Vein endothelial cell (primary cell): ENCODE data around the gene LST1. TPM values are rescaled to one million over a fixed set of nuclear protein-coding genes. Genes with fewer than 3 reads are reported as not detected.
A peak's percentile ranks its signal among the peaks of the same experiment; 100 is the strongest.

Experiments
- small RNA-seq: library from RNA; depleted of rRNA; stranded (forward); fragments of <200 nt; gene quantifications from one replicate; pipeline ENCODE3, GENCODE V24; 2012
- total RNA-seq: library from RNA; depleted of rRNA; stranded (reverse); fragments of >200 nt; gene quantifications from 2 replicates; pipeline ENCODE4 v1.2.3, GENCODE V29; 2012

Gene LST1
- total RNA-seq: 0.48 TPM in 1 of 2 replicates, not detected in the other

DNA sequence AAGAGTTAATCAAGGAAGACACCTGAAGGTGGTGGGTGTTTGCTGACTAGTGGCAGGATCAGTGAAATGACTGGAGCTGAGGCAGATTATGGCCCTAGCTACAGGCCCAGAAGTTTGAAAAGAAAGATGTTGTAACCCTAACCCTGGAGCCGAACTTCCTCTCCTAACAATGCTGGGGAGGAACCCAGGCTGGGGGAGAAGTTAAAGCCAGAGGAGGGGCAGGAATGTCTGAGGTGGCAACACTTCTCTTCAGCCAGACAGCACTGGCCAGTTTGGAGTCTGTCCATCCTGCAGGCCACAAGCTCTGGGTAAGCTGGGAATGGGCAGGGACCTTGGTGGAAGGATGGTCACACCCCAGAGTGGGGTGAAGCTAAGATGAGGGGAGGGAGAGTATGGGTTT lies at the start of gene LST1:
Gene LST1, plus strand, starts transcription at position 270 of the 400 bp plus-strand sequence. CDS start 1,023 bp downstream, outside the sequence.

DNA sequence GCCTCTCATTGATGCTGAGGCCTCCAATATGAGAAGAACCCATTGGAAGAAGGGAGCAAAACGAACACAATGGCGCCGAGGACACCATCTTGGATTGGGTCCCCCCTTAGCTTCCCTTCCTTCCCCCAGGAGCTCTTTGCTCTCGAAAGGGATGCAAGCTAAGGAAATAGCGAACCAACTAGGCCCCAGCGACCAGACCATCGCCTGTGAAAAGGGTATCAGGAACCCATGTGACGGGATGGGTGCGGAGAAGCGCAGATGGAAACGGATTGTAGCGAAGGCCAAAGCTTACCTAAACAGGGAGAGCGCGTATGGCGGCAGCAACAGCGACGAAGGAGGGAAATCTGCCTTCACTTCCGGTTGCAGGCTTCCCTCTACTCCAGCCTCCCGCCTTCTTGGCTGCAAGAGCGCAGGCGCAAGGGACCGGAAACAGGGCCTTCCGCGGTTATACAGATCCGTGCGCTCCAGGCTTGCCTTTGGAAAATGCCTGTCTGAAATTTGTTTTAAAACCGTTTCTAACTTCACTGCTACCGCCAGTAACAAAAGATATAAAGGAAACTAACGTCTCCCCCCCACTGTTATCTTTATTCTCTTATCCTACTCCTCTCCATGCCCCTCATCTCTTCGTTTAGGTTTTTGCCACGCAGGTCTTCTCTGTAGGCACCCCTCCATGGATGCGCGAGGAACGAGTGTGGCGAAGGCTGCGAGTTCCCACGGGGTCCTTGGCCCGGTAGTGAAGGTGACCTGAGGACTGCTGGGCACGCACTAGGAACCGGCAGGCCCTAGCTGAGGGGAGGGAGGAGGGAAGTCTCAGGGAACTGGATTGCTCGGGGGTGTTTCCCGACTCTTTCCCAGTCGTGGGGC lies 44.2 kb upstream of the LST1 start, which contains the start of gene DDX39B:
Gene DDX39B, minus strand, starts transcription at position 346 of the 864 bp plus-strand sequence. CDS start 1,471 bp downstream, outside the sequence.

DNA sequence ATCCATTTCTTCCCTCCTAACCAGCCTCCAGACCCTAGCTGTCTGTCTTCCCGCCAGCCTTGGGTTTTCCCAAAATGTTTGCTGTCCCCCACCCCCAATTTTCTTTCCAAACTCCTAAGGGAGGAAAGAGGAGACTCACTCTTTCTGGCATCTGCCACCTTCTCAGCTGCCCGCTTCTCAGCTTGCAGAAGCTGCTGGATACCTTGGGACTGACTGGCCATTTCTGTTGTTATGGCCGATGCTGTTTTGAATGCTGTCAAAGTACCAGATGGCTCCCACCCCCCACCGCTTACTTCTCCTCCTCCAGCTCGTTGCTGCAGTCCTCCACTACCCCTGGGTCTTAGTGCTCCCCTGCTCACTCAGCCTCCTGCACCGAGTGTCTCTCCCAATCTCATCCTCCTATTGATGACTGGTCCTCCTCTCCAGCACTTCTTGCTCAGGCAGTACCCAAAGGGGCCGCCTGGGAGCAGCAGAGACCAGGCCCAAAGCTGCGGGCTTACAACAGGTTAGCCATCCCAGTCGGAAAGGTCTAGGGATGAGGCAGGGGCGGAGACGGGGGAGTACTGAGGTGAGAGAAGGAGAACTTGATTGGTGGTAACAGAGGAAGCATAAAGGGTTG lies 39.6 kb upstream of the LST1 start, which contains the start of gene ATP6V1G2:
Gene ATP6V1G2, minus strand, starts transcription at position 270 of the 619 bp plus-strand sequence. Its CDS starts 49 bp downstream, at position 221.

GRCh38 chr6:31546958-31547726 lies 38.9 kb upstream of the LST1 start, which contains the start of gene NFKBIL1:
NFKBIL1 (plus strand) TSS chr6:31547608; CDS start chr6:31547695, 87 bp downstream.

GRCh38 chr6:31572041-31572911 lies 13.8 kb upstream of the LST1 start, which contains the start of gene LTA:
LTA (plus strand) TSS chr6:31572289; CDS start chr6:31572743, 454 bp downstream.

GRCh38 chr6:31575335-31575901 lies 10.7 kb upstream of the LST1 start, which contains the start of gene TNF:
TNF (plus strand) TSS chr6:31575565; CDS start chr6:31575742, 177 bp downstream.

DNA sequence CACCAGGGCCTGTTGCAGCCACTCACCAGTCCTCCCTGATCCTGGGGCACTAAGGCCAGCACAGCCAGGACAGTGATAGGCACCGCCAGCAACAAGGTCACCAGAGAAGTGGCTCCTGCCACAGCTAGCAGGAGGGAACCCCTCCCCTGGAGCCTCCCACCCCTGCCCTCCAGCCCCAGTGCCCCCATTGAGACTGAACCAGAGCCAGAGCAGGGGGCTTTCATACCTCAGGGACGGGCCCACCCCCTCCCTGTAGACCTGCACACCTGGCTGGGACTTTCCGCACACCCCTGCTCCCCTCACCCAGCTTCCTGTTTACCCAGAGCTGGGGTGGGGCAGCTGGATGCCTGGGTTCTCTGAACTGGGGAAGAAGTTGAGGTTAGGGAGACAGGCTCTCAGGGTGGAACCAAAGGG lies 3.8 kb upstream of the LST1 start, which contains the start of gene LTB:
Gene LTB, minus strand, starts transcription at position 195 of the 414 bp plus-strand sequence. Its CDS starts 7 bp downstream, at position 188.

GRCh38 chr6:31614684-31615578 lies 28.9 kb downstream of the LST1 start, which contains the start of gene AIF1:
AIF1 (plus strand) TSS chr6:31615234; CDS start chr6:31615330, 96 bp downstream.

DNA sequence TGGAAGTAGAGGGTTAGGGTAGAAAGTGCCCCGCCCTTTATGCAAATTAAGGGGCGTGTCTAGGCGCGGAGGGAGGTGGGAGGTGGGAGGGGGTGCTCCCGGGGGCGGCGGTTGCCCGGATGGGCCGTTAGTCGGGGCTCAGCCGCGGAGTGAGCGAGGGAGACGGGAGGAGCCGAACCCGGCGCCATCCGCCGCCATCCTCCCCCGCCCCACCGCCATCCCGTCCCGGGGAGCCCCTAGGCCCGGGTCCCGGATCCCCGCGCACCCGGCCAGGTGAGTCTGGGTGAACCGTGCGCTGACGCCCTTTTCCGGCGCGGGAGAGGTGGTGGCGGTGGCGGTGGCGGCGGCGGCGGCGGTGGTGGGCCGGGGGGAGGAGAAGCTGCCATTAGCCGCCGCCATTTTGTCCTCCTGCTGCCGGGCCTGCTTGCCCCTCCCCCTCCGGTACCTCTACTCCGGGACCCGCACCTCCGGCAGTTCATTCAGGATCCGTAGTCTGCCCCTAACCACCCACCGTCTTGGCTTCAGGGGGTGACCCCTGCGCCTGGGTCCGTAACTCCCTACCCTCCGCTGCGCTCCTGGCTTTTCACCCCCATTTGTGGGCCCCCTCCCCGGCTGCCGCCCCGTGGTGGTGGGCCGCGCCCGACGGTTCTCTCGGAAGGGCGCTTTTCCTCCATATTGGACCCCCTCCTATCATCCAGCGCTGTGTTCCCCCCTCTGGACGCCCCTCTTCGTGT lies 34.7 kb downstream of the LST1 start, which contains the start of gene PRRC2A:
Gene PRRC2A, plus strand, starts transcription at position 130 of the 734 bp plus-strand sequence. CDS start 2,075 bp downstream, outside the sequence.

Small RNAs within 50 kb of the gene (small RNA-seq; reads per million reads assigned to genes)
- 0.21 reads per million for gene MIR6832
- gene SNORA38: 92.3 reads per million, percentile 99 among the genes with 10 or more reads in this experiment
- 291 reads per million, percentile 99 among the genes with 10 or more reads in this experiment for gene SNORD117
- not detected for gene SNORD84
- gene UQCRHP1: not detected

Other genes starting within 250 kb of the LST1 start
- 74.5 and 143 TPM in 2 replicates for gene HLA-B, start 229.1 kb upstream of the LST1 start, total RNA-seq
- gene MICA, start 182.7 kb upstream of the LST1 start, total RNA-seq: 29.7 and 47.9 TPM in 2 replicates
- gene MICB, start 88.1 kb upstream of the LST1 start, total RNA-seq: 17.6 and 24.3 TPM in 2 replicates
- not detected in 2 replicates for gene MCCD1, start 57.3 kb upstream of the LST1 start, total RNA-seq
- 458 and 488 TPM in 2 replicates for gene DDX39B, start 44.3 kb upstream of the LST1 start, total RNA-seq
- 0.33 and 1.2 TPM in 2 replicates for gene ATP6V1G2, start 39.7 kb upstream of the LST1 start, total RNA-seq
- gene NFKBIL1, start 38.7 kb upstream of the LST1 start, total RNA-seq: 24.1 and 36.9 TPM in 2 replicates
- gene LTA, start 14.0 kb upstream of the LST1 start, total RNA-seq: not detected in 2 replicates
- gene TNF, start 10.7 kb upstream of the LST1 start, total RNA-seq: not detected in 2 replicates
- 3.9 and 4.7 TPM in 2 replicates for gene LTB, start 3.9 kb upstream of the LST1 start, total RNA-seq
- not detected in 2 replicates for gene NCR3, start 6.7 kb downstream of the LST1 start, total RNA-seq
- gene AIF1, start 29.0 kb downstream of the LST1 start, total RNA-seq: not detected in 2 replicates
- 91.2 and 102 TPM in 2 replicates for gene PRRC2A, start 34.4 kb downstream of the LST1 start, total RNA-seq
- gene BAG6, start 66.4 kb downstream of the LST1 start, total RNA-seq: 239 and 265 TPM in 2 replicates
- 0.29 and 0.65 TPM in 2 replicates for gene APOM, start 69.6 kb downstream of the LST1 start, total RNA-seq
- gene C6orf47, start 74.5 kb downstream of the LST1 start, total RNA-seq: 20.6 and 21.4 TPM in 2 replicates
- 15.1 and 17.3 TPM in 2 replicates for gene GPANK1, start 78.7 kb downstream of the LST1 start, total RNA-seq
- 205 and 210 TPM in 2 replicates for gene CSNK2B, start 79.8 kb downstream of the LST1 start, total RNA-seq
- gene LY6G5B, start 83.7 kb downstream of the LST1 start, total RNA-seq: 4.2 and 6.1 TPM in 2 replicates
- 1.3 and 2.4 TPM in 2 replicates for gene LY6G5C, start 94.8 kb downstream of the LST1 start, total RNA-seq
- 37.9 and 40.5 TPM in 2 replicates for gene ABHD16A, start 117.0 kb downstream of the LST1 start, total RNA-seq
- not detected in 2 replicates for gene LY6G6F, start 120.6 kb downstream of the LST1 start, total RNA-seq
- gene LY6G6D, start 129.1 kb downstream of the LST1 start, total RNA-seq: not detected in 2 replicates
- gene LY6G6C, start 135.5 kb downstream of the LST1 start, total RNA-seq: not detected in 2 replicates
- gene MPIG6B, start 137.1 kb downstream of the LST1 start, total RNA-seq: not detected in 2 replicates
- 87.2 and 113 TPM in 2 replicates for gene DDAH2, start 143.0 kb downstream of the LST1 start, total RNA-seq
- 800 and 906 TPM in 2 replicates for gene CLIC1, start 150.3 kb downstream of the LST1 start, total RNA-seq
- 12.7 and 18.8 TPM in 2 replicates for gene MSH5, start 153.7 kb downstream of the LST1 start, total RNA-seq
- gene SAPCD1, start 176.4 kb downstream of the LST1 start, total RNA-seq: 2.1 TPM in 1 of 2 replicates, not detected in the other
- gene VWA7, start 191.1 kb downstream of the LST1 start, total RNA-seq: 0.10 and 0.65 TPM in 2 replicates
- 78.5 and 88.8 TPM in 2 replicates for gene VARS1, start 209.5 kb downstream of the LST1 start, total RNA-seq
- gene LSM2, start 220.7 kb downstream of the LST1 start, total RNA-seq: 42.8 and 45.1 TPM in 2 replicates
- gene HSPA1L, start 229.0 kb downstream of the LST1 start, total RNA-seq: 0.98 and 1.1 TPM in 2 replicates
- gene HSPA1A, start 229.3 kb downstream of the LST1 start, total RNA-seq: 53.3 and 53.9 TPM in 2 replicates
- gene HSPA1B, start 241.5 kb downstream of the LST1 start, total RNA-seq: 37.2 and 55.5 TPM in 2 replicates